Subcutaneous abdominal adipose tissue (tissue), 5 donors: ENCODE results near the gene CCDC85B.
"Not testable (repeated sequence)": the region's sequence is repeated elsewhere in the genome, so short reads cannot be mapped to it uniquely, and the experiment has no call there.

ENCODE experiments used
- H3K27ac ChIP-seq: one replicate; pipeline ENCODE4 v1.7.0; 2013; ENCODE audit warnings: low read depth, mild to moderate bottlenecking, inconsistent platforms, low read length, moderate library complexity
- H3K27me3 ChIP-seq, 5 donors: one replicate each; pipeline ENCODE4 v1.7.0; 2013; ENCODE audit warnings: low read length in 5 of 5, inconsistent platforms in 1 of 5; ENCODE audit not compliant: control insufficient read depth in 5 of 5, insufficient read depth in 4 of 5
- H3K36me3 ChIP-seq, 5 donors: one replicate each; pipeline ENCODE4 v1.7.0; 2013; ENCODE audit warnings: low read length in 5 of 5; ENCODE audit not compliant: control insufficient read depth in 5 of 5, insufficient read depth in 5 of 5
- H3K4me1 ChIP-seq, 5 donors: one replicate each; pipeline ENCODE4 v1.7.0; 2013; ENCODE audit warnings: low read length in 5 of 5, mild to moderate bottlenecking in 3 of 5, moderate library complexity in 1 of 5; ENCODE audit not compliant: control insufficient read depth in 5 of 5, insufficient read depth in 5 of 5
- H3K4me3 ChIP-seq, 5 donors: one replicate each; pipeline ENCODE4 v1.7.0; 2013; ENCODE audit warnings: low read length in 5 of 5, low read depth in 1 of 5
- H3K9ac ChIP-seq, 5 donors: one replicate each; pipeline ENCODE4 v1.7.0; 2013; ENCODE audit warnings: low read length in 5 of 5, mild to moderate bottlenecking in 4 of 5, moderate library complexity in 3 of 5
- H3K9me3 ChIP-seq, 5 donors: one replicate each; pipeline ENCODE4 v1.7.0; 2013; ENCODE audit warnings: low read length in 5 of 5; ENCODE audit not compliant: control insufficient read depth in 5 of 5
- donor health status: healthy.
- donor health status: healthy.
- donor health status: healthy.
- donor health status: healthy.
- donor health status: healthy.

CCDC85B gene

GRCh38 chr11:65890324-65891218, at the start of gene CCDC85B:
TSS of gene CCDC85B (plus strand) at chr11:65890673. CDS start at chr11:65890784, 111 bp downstream.
- H3K27ac ChIP-seq, result peak within 1 kb of the TSS; percentile 99
- H3K27me3 ChIP-seq, result no peaks in the 10 kb centered on the region
- no peaks in the 10 kb centered on the region for H3K9me3 ChIP-seq
- H3K36me3 ChIP-seq, result peaks cover 5 to 13% (median 9%) of the 10 kb centered on the region in 5 donors
- H3K4me1 ChIP-seq, result peaks cover 8 to 68% (median 62%) of the 10 kb centered on the region in 5 donors
- peak within 1 kb of the TSS; percentile 59 to 87 (median 79) for H3K9ac ChIP-seq
- H3K4me3 ChIP-seq, result peak within 1 kb of the TSS; percentile 75 to 91 (median 79)

DNA sequence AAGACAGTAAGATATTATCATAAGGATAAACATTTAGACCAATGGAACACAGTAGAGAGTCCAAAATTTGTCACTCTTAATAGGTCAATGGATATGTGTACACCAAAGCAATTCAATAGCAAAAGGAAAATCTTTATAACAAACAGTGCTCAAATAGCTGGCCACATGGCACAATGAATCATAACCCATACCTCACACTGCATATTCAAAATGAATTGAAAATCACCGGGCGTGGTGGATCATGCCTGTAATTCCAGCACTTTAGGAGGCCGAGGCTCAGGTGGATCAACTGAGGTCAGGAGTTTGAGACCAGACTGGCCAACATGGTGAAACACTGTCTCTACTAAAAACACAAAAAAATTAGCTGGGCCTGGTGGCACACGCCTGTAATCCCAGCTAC, 48.3 kb upstream of the CCDC85B start:
- H3K4me1 ChIP-seq, result no peaks in the 10 kb centered on the region
- H3K27ac ChIP-seq, result no peak overlapping the region
- no peaks in the 10 kb centered on the region for H3K9me3 ChIP-seq
- H3K4me3 ChIP-seq, result no peak overlapping the region
- H3K36me3 ChIP-seq, result no peaks in the 10 kb centered on the region
- H3K27me3 ChIP-seq, result no peaks in the 10 kb centered on the region
- H3K9ac ChIP-seq, result no peak overlapping the region

DNA sequence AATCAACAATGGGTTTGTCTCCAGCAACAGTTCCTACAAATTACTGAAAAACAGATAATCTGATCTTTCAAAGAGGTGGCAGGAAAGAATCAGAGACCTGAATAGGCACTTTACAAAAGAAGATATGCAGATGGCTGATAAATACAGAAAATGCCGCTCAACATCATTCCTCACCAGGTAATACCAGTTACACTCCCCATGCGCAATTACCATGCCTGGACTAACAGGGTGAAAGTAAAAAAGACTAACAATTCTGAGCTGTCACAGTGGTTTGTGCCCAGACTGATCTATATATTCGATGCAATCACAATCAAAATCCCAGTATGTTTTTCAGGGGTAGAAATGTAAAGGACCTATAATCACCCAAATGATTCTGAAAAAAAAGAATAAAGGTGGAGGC, 46.7 kb upstream of the CCDC85B start:
- H3K36me3 ChIP-seq, result no peaks in the 10 kb centered on the region
- H3K4me1 ChIP-seq, result no peaks in the 10 kb centered on the region
- H3K9ac ChIP-seq, result no peak overlapping the region
- no peaks in the 10 kb centered on the region for H3K27me3 ChIP-seq
- no peak overlapping the region for H3K4me3 ChIP-seq
- no peaks in the 10 kb centered on the region for H3K9me3 ChIP-seq
- H3K27ac ChIP-seq, result no peak overlapping the region

DNA sequence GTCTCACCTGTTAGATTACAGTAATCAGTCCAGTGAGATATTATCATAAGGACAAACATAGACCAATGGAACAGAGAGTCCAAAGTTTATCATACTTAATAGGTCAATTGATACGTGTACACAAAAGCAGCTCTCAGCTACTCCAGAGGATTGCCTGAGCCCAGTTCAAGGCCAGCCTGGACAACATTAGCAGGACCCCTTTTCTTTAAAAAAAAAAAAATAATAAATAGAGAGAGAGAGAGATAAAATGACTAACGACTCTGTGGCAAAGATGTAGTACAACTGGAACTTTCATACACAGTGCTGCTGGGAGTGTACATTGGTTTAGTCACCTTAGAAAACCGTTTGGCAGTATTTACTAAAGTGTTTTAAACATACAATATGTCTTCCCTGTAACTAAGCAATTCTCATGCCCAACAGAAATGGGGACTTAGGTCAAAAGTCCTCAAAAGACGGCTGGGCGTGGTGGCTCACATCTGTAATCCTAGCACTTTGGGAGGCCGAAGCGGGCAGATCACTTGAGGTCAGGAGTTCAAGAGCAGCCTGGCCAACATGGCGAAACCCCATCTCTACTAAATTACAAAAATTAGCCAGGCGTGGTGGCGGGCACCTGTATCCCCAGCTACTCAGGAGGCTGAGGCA, 46.1 kb upstream of the CCDC85B start:
- no peaks in the 10 kb centered on the region for H3K27me3 ChIP-seq
- H3K4me3 ChIP-seq, result no peak overlapping the region
- H3K4me1 ChIP-seq, result no peaks in the 10 kb centered on the region
- H3K36me3 ChIP-seq, result no peaks in the 10 kb centered on the region
- H3K9me3 ChIP-seq, result no peaks in the 10 kb centered on the region
- H3K9ac ChIP-seq, result no peak overlapping the region
- H3K27ac ChIP-seq, result no peak overlapping the region

DNA sequence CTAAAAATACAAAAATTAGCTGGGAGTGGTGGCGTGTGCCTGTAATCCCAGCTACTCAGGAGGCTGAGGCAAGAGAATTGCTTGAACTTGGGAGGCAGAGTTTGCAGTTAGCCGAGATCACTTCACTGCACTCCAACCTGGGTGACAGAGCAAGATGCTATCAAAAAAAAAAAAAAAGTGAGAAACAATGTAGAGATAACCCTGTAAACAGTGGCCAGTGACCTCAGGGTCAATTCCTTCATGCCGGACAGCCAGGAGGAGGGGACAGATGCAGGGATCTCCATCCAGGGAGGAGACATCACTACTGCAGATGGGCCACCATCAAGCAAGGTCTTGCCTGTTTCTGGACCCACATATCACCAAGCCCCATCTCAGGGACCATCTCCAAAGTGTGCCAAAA, 42.7 kb upstream of the CCDC85B start:
- H3K36me3 ChIP-seq, result peaks cover 0 to 23% (median 18%) of the 10 kb centered on the region in 5 donors
- H3K27me3 ChIP-seq, result no peaks in the 10 kb centered on the region
- H3K27ac ChIP-seq, result no peak overlapping the region
- H3K4me1 ChIP-seq, result no peaks in the 10 kb centered on the region
- H3K9ac ChIP-seq, result no peak overlapping the region
- H3K4me3 ChIP-seq, result no peak overlapping the region
- peaks cover 0 to 7% (median 5%) of the 10 kb centered on the region in 5 donors for H3K9me3 ChIP-seq

DNA sequence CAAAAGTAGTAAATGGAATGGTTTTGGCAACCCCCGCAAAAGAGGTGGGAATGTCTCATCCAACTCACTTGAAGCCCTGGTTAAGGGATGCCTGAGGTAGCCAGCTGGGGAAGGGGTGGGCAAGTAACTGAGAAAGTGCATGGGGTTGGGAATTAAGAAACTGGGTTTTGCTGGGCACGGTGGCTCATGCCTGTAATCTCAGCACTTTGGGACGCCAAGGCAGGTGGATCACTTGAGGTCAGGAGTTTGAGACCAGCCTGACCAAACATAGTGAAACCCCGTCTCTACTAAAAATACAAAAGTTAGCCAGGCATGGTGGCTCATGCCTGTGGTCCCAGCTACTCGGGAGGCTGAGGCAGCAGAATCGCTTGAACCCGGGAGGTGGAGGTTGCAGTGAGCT, 41.8 kb upstream of the CCDC85B start:
- H3K9ac ChIP-seq, H3K4me1 ChIP-seq, H3K27ac ChIP-seq, H3K4me3 ChIP-seq, H3K9me3 ChIP-seq, H3K27me3 ChIP-seq: not testable (repeated sequence)
- peaks cover 0 to 32% (median 27%) of the 10 kb centered on the region in 5 donors for H3K36me3 ChIP-seq

DNA sequence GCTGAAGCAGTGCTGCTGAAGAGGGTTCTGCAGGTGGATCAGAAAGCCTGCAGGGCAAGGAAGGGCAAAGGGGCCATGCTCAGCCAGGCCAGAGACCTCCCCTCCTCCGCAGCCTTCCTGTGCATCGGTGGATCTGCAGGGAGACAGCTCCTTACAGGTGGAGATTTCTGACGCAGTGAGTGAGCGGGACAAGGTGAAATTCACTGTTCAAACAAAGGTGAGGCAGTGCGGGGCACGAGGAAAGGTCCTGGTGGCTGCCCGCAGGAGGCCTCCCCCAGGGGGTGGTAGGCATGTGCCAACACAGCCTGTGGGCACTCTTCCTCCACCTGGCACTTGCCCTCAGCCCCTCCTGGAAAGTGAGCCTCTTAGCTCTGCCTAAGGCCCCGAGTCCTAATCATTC, 41.1 kb upstream of the CCDC85B start:
- H3K27ac ChIP-seq, result no peak overlapping the region
- peaks cover 0 to 7% (median 5%) of the 10 kb centered on the region in 5 donors for H3K9me3 ChIP-seq
- no peaks in the 10 kb centered on the region for H3K4me1 ChIP-seq
- H3K36me3 ChIP-seq, result peaks cover 0 to 39% (median 34%) of the 10 kb centered on the region in 5 donors
- H3K27me3 ChIP-seq, result no peaks in the 10 kb centered on the region
- H3K9ac ChIP-seq, result no peak overlapping the region
- H3K4me3 ChIP-seq, result no peak overlapping the region

DNA sequence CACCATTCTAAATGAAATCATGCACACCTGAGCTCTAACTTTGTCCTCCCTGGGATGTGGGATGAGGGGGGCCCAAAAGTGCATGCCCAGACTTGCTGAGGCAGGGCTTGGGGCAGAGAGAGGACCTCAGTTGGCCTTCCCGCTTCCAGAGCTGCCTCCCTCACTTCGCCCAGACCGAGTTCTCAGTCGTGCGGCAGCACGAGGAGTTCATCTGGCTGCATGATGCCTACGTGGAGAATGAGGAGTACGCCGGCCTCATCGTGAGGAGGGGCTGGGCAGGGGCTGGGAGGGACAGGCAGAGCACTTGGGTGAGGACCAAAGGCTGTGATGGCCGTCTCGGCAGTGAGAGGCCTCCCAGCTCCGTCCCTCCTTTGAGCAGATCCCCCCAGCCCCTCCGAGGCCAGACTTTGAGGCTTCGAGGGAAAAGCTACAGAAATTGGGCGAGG, 40.7 kb upstream of the CCDC85B start:
- Histone ChIP-seq H3K27ac (no peak overlapping the region), H3K4me1 (no peaks in the 10 kb centered on the region), H3K9ac (no peak overlapping the region), H3K36me3 (peaks cover 0 to 43% (median 38%) of the 10 kb centered on the region in 5 donors), H3K4me3 (no peak overlapping the region), H3K27me3 (no peaks in the 10 kb centered on the region), H3K9me3 (peaks cover 0 to 7% (median 5%) of the 10 kb centered on the region in 5 donors)

DNA sequence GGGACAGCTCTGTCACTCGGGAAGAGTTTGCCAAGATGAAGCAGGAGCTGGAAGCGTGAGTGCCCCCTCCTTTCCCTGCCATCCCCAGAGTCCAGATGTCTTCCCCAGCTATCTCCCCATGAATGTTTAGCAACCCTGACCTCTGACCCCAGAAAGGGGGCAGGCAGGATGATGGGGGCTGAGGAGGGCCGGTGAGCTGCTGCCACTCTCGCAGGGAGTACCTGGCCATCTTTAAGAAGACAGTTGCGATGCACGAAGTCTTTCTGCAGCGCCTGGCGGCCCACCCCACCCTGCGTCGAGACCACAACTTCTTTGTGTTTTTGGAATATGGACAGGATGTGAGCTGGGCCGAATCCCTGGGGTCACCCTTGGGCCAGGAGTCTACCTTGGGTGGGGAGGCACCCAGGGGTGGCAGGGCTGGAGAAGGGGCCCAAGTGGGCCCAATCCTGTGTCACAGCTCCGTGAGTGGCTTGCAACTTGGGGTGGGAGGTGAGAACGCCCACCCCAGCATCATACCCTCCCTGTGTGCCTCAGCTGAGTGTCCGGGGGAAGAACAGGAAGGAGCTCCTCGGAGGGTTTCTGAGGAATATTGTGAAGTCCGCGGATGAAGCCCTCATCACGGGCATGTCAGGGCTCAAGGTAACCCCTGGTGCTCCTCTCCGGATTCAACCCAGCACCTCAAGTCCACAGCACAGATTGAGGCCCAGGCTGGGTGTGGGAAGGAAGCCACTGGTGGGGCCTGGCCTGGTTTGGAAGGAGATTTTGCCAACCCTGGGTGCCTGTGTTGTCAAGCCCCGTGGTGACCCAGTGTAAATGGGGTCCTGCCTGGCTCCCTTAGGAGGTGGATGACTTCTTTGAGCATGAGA, 40.0 kb upstream of the CCDC85B start:
- peaks cover 0 to 3% (median 0%) of the 10 kb centered on the region in 5 donors for H3K4me1 ChIP-seq
- no peak overlapping the region for H3K27ac ChIP-seq
- no peaks in the 10 kb centered on the region for H3K27me3 ChIP-seq
- no peak overlapping the region for H3K4me3 ChIP-seq
- H3K9me3 ChIP-seq, result peaks cover 0 to 7% (median 5%) of the 10 kb centered on the region in 5 donors
- peaks cover 0 to 50% (median 45%) of the 10 kb centered on the region in 5 donors for H3K36me3 ChIP-seq
- H3K9ac ChIP-seq, result no peak overlapping the region
